OCI-LY7 (cell line): Measurements from ENCODE around the gene ZNF683. TPM values are rescaled to one million over a fixed set of nuclear protein-coding genes. Genes with fewer than 3 reads are reported as not detected.

Experiments
- BruUV-seq: library from RNA; stranded (reverse); fragments of 400-500 nt; replicated peaks from 2 replicates; lab custom pipeline; 2021; lab: Mats Ljungman, UMichigan
- CTCF ChIA-PET: fragments of 300-600 bp; sonication (Branson Sonifier 250); formaldehyde crosslinking; loops from one replicate; lab custom pipeline; 2022; ENCODE audit warnings: antibody characterized with exemption; ENCODE audit not compliant: unreplicated experiment; lab: Charles Lee
- POLR2A ChIA-PET: fragments of 300-600 bp; sonication (Branson Sonifier 250); formaldehyde crosslinking; loops from one replicate; lab custom pipeline; 2022; ENCODE audit warnings: antibody characterized with exemption; lab: Charles Lee
- DNase-seq: peaks from one replicate; pipeline ENCODE4 v3.0.0-alpha.2; 2015; ENCODE audit warnings: low spot score
- H2AFZ ChIP-seq: fragments of 200-600 bp; sonication (generic), shearing (Covaris generic); 2 replicates; pipeline ENCODE4 v1.6.1; 2014; ENCODE audit warnings: mild to moderate bottlenecking, antibody characterized with exemption, low read length, moderate library complexity
- H3K27ac ChIP-seq: fragments of 200-600 bp; sonication (generic); 2 replicates; pipeline ENCODE4 v1.5.1; 2014; ENCODE audit warnings: mixed run types, low read depth, mild to moderate bottlenecking, moderate library complexity, low read length, inconsistent platforms; ENCODE audit not compliant: poor library complexity, severe bottlenecking
- H3K36me3 ChIP-seq: fragments of 200-600 bp; sonication (generic); 2 replicates; pipeline ENCODE4 v1.6.1; 2014; ENCODE audit warnings: mild to moderate bottlenecking, antibody characterized with exemption, low read length, moderate library complexity, mixed read lengths; ENCODE audit not compliant: insufficient read depth
- H3K4me1 ChIP-seq: fragments of 200-600 bp; sonication (generic); 2 replicates; pipeline ENCODE4 v1.5.1; 2014; ENCODE audit warnings: mild to moderate bottlenecking, low read length; ENCODE audit not compliant: insufficient read depth, poor library complexity, severe bottlenecking
- H3K4me2 ChIP-seq: fragments of 200-600 bp; sonication (generic); 2 replicates; pipeline ENCODE4 v1.6.1; 2014; ENCODE audit warnings: mild to moderate bottlenecking, low read length
- H3K4me3 ChIP-seq: fragments of 200-600 bp; sonication (generic); 2 replicates; pipeline ENCODE4 v1.5.1; 2014; ENCODE audit warnings: mild to moderate bottlenecking, low read depth, low read length; ENCODE audit not compliant: poor library complexity, severe bottlenecking
- H3K79me2 ChIP-seq: fragments of 200-600 bp; sonication (generic); 2 replicates; pipeline ENCODE4 v1.6.1; 2016; ENCODE audit warnings: low read depth, mild to moderate bottlenecking, low read length, moderate library complexity, mixed read lengths; ENCODE audit not compliant: insufficient read depth
- H3K9me2 ChIP-seq: fragments of 200-600 bp; sonication (generic); 2 replicates; pipeline ENCODE4 v1.6.1; 2016; ENCODE audit warnings: mild to moderate bottlenecking, low read length, mixed read lengths; ENCODE audit not compliant: insufficient read depth
- H3K9me3 ChIP-seq: fragments of 200-600 bp; sonication (generic); 2 replicates; pipeline ENCODE4 v1.6.1; 2014; ENCODE audit warnings: mild to moderate bottlenecking, mixed run types, low read length, mixed read lengths
- H4K20me1 ChIP-seq: fragments of 200-600 bp; sonication (generic); 2 replicates; pipeline ENCODE4 v1.6.1; 2014; ENCODE audit warnings: mild to moderate bottlenecking, antibody characterized with exemption, low read length, moderate library complexity, mixed read lengths; ENCODE audit not compliant: insufficient read depth
- EZH2phosphoT487 ChIP-seq: fragments of 200-600 bp; sonication (generic); IDR thresholded peaks from 2 replicates; pipeline ENCODE4 v1.6.1; 2018; ENCODE audit warnings: low read depth, borderline replicate concordance, mild to moderate bottlenecking, mixed run types, antibody characterized with exemption, low read length, moderate library complexity, mixed read lengths
- intact Hi-C: fragments of 100-400 bp; cut with micrococcal nuclease; formaldehyde crosslinking; loops from one replicate; pipeline ENCODE4 v1.10.0; 2022; ENCODE audit not compliant: unreplicated experiment
- total RNA-seq, 2 experiments: library from RNA; depleted of rRNA in 1 of 2; stranded (reverse); fragments of >200 nt in 1 of 2; shearing (Covaris generic) in 1 of 2; gene quantifications; 2 replicates each; pipeline ENCODE4 v1.2.3, GENCODE V29; 2014 to 2022
- TF ChIP-seq, protein P1 (sequence below): fragments of 200-600 bp; sonication (generic); conservative IDR thresholded peaks from 2 replicates; pipeline ENCODE4 v1.5.1; 2014; ENCODE audit warnings: mild to moderate bottlenecking, antibody characterized with exemption, low read length, moderate library complexity, mixed read lengths

ZNF683 gene
- total RNA-seq, 2 experiments from 2014 or later = not detected

- TF ChIP-seq EZH2phosphoT487 = no peak; the same call in 1 of the 2 replicates
- TF ChIP-seq, protein P1, sequence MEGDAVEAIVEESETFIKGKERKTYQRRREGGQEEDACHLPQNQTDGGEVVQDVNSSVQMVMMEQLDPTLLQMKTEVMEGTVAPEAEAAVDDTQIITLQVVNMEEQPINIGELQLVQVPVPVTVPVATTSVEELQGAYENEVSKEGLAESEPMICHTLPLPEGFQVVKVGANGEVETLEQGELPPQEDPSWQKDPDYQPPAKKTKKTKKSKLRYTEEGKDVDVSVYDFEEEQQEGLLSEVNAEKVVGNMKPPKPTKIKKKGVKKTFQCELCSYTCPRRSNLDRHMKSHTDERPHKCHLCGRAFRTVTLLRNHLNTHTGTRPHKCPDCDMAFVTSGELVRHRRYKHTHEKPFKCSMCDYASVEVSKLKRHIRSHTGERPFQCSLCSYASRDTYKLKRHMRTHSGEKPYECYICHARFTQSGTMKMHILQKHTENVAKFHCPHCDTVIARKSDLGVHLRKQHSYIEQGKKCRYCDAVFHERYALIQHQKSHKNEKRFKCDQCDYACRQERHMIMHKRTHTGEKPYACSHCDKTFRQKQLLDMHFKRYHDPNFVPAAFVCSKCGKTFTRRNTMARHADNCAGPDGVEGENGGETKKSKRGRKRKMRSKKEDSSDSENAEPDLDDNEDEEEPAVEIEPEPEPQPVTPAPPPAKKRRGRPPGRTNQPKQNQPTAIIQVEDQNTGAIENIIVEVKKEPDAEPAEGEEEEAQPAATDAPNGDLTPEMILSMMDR = no peak
- no peak for DNase-seq
- BruUV-seq = no TSS peak
- H3K36me3 ChIP-seq = no peaks in the 10 kb centered on the region
- no peaks in the 10 kb centered on the region for H4K20me1 ChIP-seq
- H3K4me1 ChIP-seq = peaks cover 9% of the 10 kb centered on the region
- no peaks in the 10 kb centered on the region for H3K79me2 ChIP-seq
- no peak overlapping the region for H2AFZ ChIP-seq
- H3K9me2 ChIP-seq = no peaks in the 10 kb centered on the region
- no peak overlapping the region; the same call in 1 of the 2 replicates for H3K4me2 ChIP-seq
- no peak overlapping the region for H3K27ac ChIP-seq
- no peak overlapping the region for H3K4me3 ChIP-seq
- CTCF ChIA-PET = interaction anchor here (0.6 kb wide), 1 partner anchor 72 kb away, joined by 3 read pairs; no protein-coding TSS in a partner anchor
- POLR2A ChIA-PET = no interaction called here
- intact Hi-C loops = no loop called here
- H3K9me3 ChIP-seq = no peaks in the 10 kb centered on the region
These were observed 12.4 kb downstream of the ZNF683 start for GRCh38 chr1:26359981-26360806.

GRCh38 chr1:26358411-26359384 lies 13.9 kb downstream of the ZNF683 start:
- no peak for TF ChIP-seq EZH2phosphoT487
- TF ChIP-seq, protein P1 = no peak
- Histone ChIP-seq H3K36me3 (no peaks in the 10 kb centered on the region), H3K4me3 (no peak overlapping the region), H3K27ac (no peak overlapping the region), H3K4me2 (no peak overlapping the region), H2AFZ (no peak overlapping the region), H3K4me1 (peaks cover 9% of the 10 kb centered on the region), H4K20me1 (no peaks in the 10 kb centered on the region), H3K9me3 (no peaks in the 10 kb centered on the region), H3K79me2 (no peaks in the 10 kb centered on the region), H3K9me2 (no peaks in the 10 kb centered on the region)
- intact Hi-C loops = no loop called here
- no TSS peak for BruUV-seq
- ChIA-PET CTCF (interaction anchor here (0.9 kb wide), 1 partner anchor 37 kb away, joined by 3 read pairs; no protein-coding TSS in a partner anchor), POLR2A (interaction anchor here (0.8 kb wide), 1 partner anchor 51 kb away, joined by 3 read pairs; no protein-coding TSS in a partner anchor)
- peak; percentile 26 for DNase-seq
